Testis (tissue), 3 donors: ENCODE measurements around the gene ALKBH5. TPM values are rescaled to one million over a fixed set of nuclear protein-coding genes. Genes with fewer than 3 reads are reported as not detected.

Experiments used
- DNase-seq: peaks from one replicate; pipeline ENCODE4 v3.0.0-alpha.2; 2019
- H3K27ac ChIP-seq, 2 donors: fragments of 200-600 bp; sonication (generic); one replicate each; pipeline ENCODE4 v1.5.1; 2019
- H3K27me3 ChIP-seq: fragments of 200-600 bp; sonication (generic); one replicate; pipeline ENCODE4 v1.5.1; 2019
- H3K36me3 ChIP-seq: fragments of 200-600 bp; sonication (generic); one replicate; pipeline ENCODE4 v1.5.1; 2017; ENCODE audit warnings: low read depth; ENCODE audit errors: missing control alignments
- H3K4me1 ChIP-seq: fragments of 200-600 bp; sonication (generic); one replicate; pipeline ENCODE4 v1.5.1; 2019
- H3K4me3 ChIP-seq, 2 donors: fragments of 200-600 bp; sonication (generic); one replicate each; pipeline ENCODE4 v1.5.1; 2017 to 2019
- H3K9me3 ChIP-seq: fragments of 200-600 bp; sonication (generic); one replicate; pipeline ENCODE4 v1.5.1; 2017
- POLR2A ChIP-seq: fragments of 450-650 bp; IDR thresholded peaks from one replicate; pipeline ENCODE4 v1.6.1; 2017; ENCODE audit warnings: antibody characterized with exemption, mild to moderate bottlenecking, moderate library complexity
- WGBS, 2 donors: methylation state at CpG; one replicate each; pipeline ENCODE4 v1.1.5; 2018; 5-methylcytosine and 5-hydroxymethylcytosine counted together
- intact Hi-C: fragments of 100-400 bp; cut with DNase I; formaldehyde crosslinking; loops from one replicate; pipeline ENCODE4 v1.15.1; 2023; ENCODE audit warnings: low total_unique reads
- polyA plus RNA-seq: library from polyadenylated mRNA; stranded (reverse); fragments of 350-450 nt; fragmentation: Illumina TruSeq; extraction: RNeasy Lipid Tissue Mini Kit (QIAGEN cat#74804); gene quantifications from one replicate; pipeline ENCODE4 v1.2.3, GENCODE V29; 2014; ENCODE audit warnings: low read depth, low replicate concordance; ENCODE audit not compliant: insufficient read depth
- total RNA-seq, 2 donors: library from RNA; depleted of rRNA; stranded (reverse); fragments of >200 nt; gene quantifications; one replicate each; pipeline ENCODE4 v1.2.3, GENCODE V29; 2016
- TF ChIP-seq, protein P1 (sequence below), 3 experiments: fragments of 450-650 bp in 2 of 3; fragments of 200-600 bp in 1 of 3; sonication (generic) in 1 of 3; IDR thresholded peaks; one replicate each; pipeline ENCODE4 v1.5.1; 2016 to 2019; ENCODE audit warnings: antibody characterized with exemption in 3 of 3, mild to moderate bottlenecking in 2 of 3, moderate library complexity in 1 of 3

ALKBH5 gene
- total and polyA plus RNA-seq, 3 donors from 2014 or later: 172 to 253 (median 213) TPM

DNA sequence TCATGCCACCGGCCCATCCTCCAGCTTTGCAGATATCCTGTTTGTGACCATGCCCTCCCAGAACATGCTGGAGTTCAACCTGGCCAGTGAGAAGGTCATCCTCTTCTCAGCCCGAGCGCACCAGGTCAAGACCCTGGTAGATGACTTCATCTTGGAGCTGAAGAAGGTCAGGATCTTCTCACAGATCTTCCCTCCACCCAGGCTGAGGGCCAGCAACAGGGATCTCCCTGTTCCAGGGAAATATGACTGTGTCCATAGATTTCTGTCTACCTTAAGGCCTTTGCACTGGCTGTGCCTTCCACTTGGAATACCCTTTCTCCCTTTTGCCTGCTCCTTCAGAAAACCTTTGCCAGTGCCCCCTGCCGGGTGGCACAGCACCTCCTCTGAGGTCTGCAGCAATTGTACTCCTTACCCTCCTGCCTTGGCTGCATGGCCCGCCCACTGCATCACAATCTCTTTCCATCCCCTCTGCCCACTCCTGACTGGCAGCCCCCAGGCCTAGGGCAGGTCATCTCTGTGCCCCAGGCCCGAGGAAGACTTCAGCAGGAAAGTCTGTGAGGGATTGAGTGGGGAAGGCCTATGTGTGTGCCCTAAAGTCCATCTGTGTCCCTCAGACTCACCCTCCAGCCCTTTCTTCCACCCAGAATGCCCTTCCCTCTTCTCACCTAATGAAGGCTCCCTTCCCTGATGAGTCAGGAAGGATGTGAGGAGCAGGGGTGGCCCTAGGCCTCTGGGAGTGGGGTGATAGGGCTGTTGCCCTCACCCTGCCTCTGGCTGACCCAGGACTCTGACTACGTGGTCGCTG, 27.3 kb upstream of the ALKBH5 start:
- 60 to 63% methylated on average over 8 of the region's 8 CpGs for WGBS, 2 donors
- DNase-seq: no peak
- H3K4me3 ChIP-seq: no peak overlapping the region

DNA sequence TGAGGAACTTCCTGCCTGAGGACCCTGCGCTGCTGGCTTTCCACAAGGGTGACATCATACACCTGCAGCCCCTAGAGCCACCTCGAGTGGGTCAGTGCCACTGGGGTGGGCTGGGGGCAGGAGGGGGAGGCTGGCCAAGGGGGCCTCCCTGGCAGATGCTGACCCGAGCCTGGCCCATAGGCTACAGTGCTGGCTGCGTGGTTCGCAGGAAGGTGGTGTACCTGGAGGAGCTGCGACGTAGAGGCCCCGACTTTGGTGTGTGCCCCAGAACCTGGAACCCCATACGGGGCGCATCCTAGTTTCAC, 26.7 kb upstream of the ALKBH5 start:
- TF ChIP-seq, protein P1, sequence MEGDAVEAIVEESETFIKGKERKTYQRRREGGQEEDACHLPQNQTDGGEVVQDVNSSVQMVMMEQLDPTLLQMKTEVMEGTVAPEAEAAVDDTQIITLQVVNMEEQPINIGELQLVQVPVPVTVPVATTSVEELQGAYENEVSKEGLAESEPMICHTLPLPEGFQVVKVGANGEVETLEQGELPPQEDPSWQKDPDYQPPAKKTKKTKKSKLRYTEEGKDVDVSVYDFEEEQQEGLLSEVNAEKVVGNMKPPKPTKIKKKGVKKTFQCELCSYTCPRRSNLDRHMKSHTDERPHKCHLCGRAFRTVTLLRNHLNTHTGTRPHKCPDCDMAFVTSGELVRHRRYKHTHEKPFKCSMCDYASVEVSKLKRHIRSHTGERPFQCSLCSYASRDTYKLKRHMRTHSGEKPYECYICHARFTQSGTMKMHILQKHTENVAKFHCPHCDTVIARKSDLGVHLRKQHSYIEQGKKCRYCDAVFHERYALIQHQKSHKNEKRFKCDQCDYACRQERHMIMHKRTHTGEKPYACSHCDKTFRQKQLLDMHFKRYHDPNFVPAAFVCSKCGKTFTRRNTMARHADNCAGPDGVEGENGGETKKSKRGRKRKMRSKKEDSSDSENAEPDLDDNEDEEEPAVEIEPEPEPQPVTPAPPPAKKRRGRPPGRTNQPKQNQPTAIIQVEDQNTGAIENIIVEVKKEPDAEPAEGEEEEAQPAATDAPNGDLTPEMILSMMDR (IDR thresholded peaks at IDR 0.05): no peak
- TF ChIP-seq POLR2A: no peak

More for the DNA sequence above, 27.3 kb upstream of the ALKBH5 start:
- Histone ChIP-seq H3K36me3 (no peaks in the 10 kb centered on the region), H3K27me3 (no peaks in the 10 kb centered on the region), H3K27ac (no peak overlapping the region), H3K9me3 (no peaks in the 10 kb centered on the region), H3K4me1 (peaks cover 16% of the 10 kb centered on the region)
- TF ChIP-seq POLR2A: no peak
- TF ChIP-seq, protein P1 (IDR thresholded peaks at IDR 0.05): no peak
- intact Hi-C loops: no loop called here

DNA sequence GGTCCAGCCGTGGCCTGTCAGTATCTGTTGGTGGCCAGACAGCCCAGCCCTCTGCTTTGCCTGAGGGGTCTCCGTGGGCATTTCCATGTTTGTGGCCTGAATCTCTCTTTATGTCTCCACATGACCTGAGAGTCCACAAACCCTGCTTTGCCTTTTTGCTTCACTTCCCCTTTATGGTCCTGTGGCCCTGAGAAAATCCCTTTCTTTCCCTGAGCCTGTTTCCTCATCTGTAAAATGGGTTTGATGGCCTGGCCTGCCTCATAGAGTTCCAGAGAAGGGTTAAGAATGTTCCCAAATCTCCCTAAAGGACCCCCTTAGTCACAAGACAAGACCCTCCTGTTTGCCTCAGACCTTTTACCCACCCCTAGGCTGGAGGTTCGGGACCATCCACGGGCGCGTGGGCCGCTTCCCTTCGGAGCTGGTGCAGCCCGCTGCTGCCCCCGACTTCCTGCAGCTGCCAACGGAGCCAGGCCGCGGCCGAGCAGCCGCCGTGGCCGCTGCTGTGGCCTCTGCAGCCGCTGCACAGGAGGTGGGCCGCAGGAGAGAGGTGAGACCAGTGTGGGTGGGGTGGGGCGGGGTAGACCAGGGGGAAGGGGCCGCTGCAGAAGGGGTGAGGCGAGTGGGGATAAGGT, 26.2 kb upstream of the ALKBH5 start:
- 68 to 74% methylated on average over 12 to 22 of the region's 22 CpGs for WGBS, 2 donors

More for the DNA sequence above, 26.7 kb upstream of the ALKBH5 start:
- DNase-seq: no peak
- peaks cover 16% of the 10 kb centered on the region for H3K4me1 ChIP-seq
- 90 to 100% methylated on average over 2 to 10 of the region's 10 CpGs for WGBS, 2 donors
- H3K9me3 ChIP-seq: no peaks in the 10 kb centered on the region
- no peak overlapping the region for H3K4me3 ChIP-seq
- H3K27ac ChIP-seq: no peak overlapping the region
- intact Hi-C loops: no loop called here
- H3K36me3 ChIP-seq: no peaks in the 10 kb centered on the region
- H3K27me3 ChIP-seq: no peaks in the 10 kb centered on the region

DNA sequence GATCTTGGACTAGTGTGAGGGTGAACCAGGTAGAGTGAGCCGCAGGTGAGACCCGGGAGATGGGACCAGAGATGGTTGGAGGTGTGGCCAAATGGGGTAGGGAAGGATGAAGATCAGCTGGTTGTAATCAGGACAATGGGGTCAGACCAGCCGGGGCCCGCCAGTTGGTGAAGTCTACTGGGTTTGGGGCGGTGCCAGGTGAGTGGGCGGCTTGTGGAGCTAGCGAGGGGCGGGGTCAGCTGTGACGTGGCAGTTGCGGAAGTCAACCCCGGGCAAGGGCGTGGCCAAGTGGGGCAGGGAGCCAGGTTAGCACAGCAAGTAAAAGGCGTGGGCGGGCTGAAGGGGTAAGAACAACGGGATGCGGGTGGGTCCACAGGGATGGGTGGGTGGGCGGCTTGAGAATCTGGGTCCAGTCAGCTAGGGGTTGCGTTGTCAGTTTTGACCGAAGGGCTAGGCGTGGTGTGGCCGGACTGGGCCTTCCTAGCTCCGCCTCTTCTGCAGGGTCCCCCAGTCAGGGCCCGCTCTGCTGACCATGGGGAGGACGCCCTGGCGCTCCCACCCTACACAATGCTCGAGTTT, 25.5 kb upstream of the ALKBH5 start:
- Histone ChIP-seq H3K27ac (peak overlapping the region; percentile 19 to 27), H3K36me3 (no peaks in the 10 kb centered on the region), H3K4me3 (peak overlapping the region; percentile 36 to 56), H3K27me3 (no peaks in the 10 kb centered on the region), H3K9me3 (no peaks in the 10 kb centered on the region), H3K4me1 (peaks cover 16% of the 10 kb centered on the region)
- intact Hi-C loops: no loop called here
- TF ChIP-seq, protein P1 (IDR thresholded peaks at IDR 0.05): no peak
- no peak for TF ChIP-seq POLR2A
- 6 to 22% methylated on average over 16 to 26 of the region's 26 CpGs for WGBS, 2 donors
- DNase-seq: peak; percentile 95

More for the DNA sequence above, 26.2 kb upstream of the ALKBH5 start:
- Histone ChIP-seq H3K27me3 (no peaks in the 10 kb centered on the region), H3K4me3 (peak overlapping the region; percentile 36 to 56), H3K9me3 (no peaks in the 10 kb centered on the region), H3K4me1 (peaks cover 16% of the 10 kb centered on the region), H3K27ac (peak overlapping the region in 1 of 2 donors; percentile 14), H3K36me3 (no peaks in the 10 kb centered on the region)
- DNase-seq: no peak
- intact Hi-C loops: no loop called here
- no peak for TF ChIP-seq POLR2A
- TF ChIP-seq, protein P1 (IDR thresholded peaks at IDR 0.05): no peak
